ENCODE measurements around the gene KCNQ2. TPM values are rescaled to one million over a fixed set of nuclear protein-coding genes. Genes with fewer than 3 reads are reported as not detected.

The KCNQ2 gene
- total RNA-seq, 2 experiments from 2014 or later: not detected

- intact Hi-C loops (cut with micrococcal nuclease): no loop called here
- Mint-ChIP-seq H3K36me3 (ENCODE audit: low read depth) (no peaks in the 10 kb centered on the region), H3K9me3 (no peaks in the 10 kb centered on the region), H3K4me3 (no peak overlapping the region), H3K27me3 (peaks cover 2% of the 10 kb centered on the region), H3K27ac (no peak overlapping the region), H3K4me1 (ENCODE audit: low read depth) (peaks cover 3% of the 10 kb centered on the region)
- ChIA-PET CTCF (no interaction called here), POLR2A (interaction anchor here (0.7 kb wide), 1 partner anchor 31 kb away, joined by 3 read pairs; no protein-coding TSS in a partner anchor)
- TF ChIP-seq CTCF (IDR thresholded peaks at IDR 0.05): no peak
- ATAC-seq (no peak), DNase-seq (no peak)
These were observed 58.3 kb downstream of the KCNQ2 start for GRCh38 chr20:63413963-63414684.

- CTCF ChIA-PET: no interaction called here
- POLR2A ChIA-PET: interaction anchor here (0.5 to 0.7 kb wide), 2 partner anchors 30 to 352 kb away, joined by 3 read pairs; no protein-coding TSS in a partner anchor
- ATAC-seq (no peak), DNase-seq (no peak)
- TF ChIP-seq CTCF (IDR thresholded peaks at IDR 0.05): no peak
- intact Hi-C loops (cut with micrococcal nuclease): no loop called here
- peaks cover 3% of the 10 kb centered on the region for H3K4me1 Mint-ChIP-seq (ENCODE audit: low read depth)
- H3K36me3 Mint-ChIP-seq (ENCODE audit: low read depth): no peaks in the 10 kb centered on the region
- peaks cover 2% of the 10 kb centered on the region for H3K27me3 Mint-ChIP-seq
- no peak overlapping the region for H3K4me3 Mint-ChIP-seq
- no peak overlapping the region for H3K27ac Mint-ChIP-seq
- H3K9me3 Mint-ChIP-seq: no peaks in the 10 kb centered on the region
These were observed 59.1 kb downstream of the KCNQ2 start for GRCh38 chr20:63413323-63413722.

GRCh38 chr20:63412889-63413288 is 59.6 kb downstream of the KCNQ2 start:
- CTCF ChIA-PET: no interaction called here
- POLR2A ChIA-PET: interaction anchor here (0.5 kb wide), 1 partner anchor 352 kb away, joined by 3 read pairs; no protein-coding TSS in a partner anchor
- intact Hi-C loops (cut with micrococcal nuclease): no loop called here
- H3K9me3 Mint-ChIP-seq: no peaks in the 10 kb centered on the region
- no peak for ATAC-seq
- peaks cover 2% of the 10 kb centered on the region for H3K27me3 Mint-ChIP-seq
- TF ChIP-seq CTCF (IDR thresholded peaks at IDR 0.05): no peak
- H3K36me3 Mint-ChIP-seq (ENCODE audit: low read depth): no peaks in the 10 kb centered on the region
- H3K4me3 Mint-ChIP-seq: no peak overlapping the region
- DNase-seq: no peak
- H3K27ac Mint-ChIP-seq: no peak overlapping the region
- peaks cover 3% of the 10 kb centered on the region for H3K4me1 Mint-ChIP-seq (ENCODE audit: low read depth)

- ChIA-PET CTCF (no interaction called here), POLR2A (no interaction called here)
- Mint-ChIP-seq H3K9me3 (no peaks in the 10 kb centered on the region), H3K4me3 (no peak overlapping the region), H3K4me1 (ENCODE audit: low read depth) (peaks cover 3% of the 10 kb centered on the region), H3K36me3 (ENCODE audit: low read depth) (no peaks in the 10 kb centered on the region), H3K27me3 (peaks cover 2% of the 10 kb centered on the region), H3K27ac (no peak overlapping the region)
- intact Hi-C loops (cut with micrococcal nuclease): no loop called here
- no peak for DNase-seq
- TF ChIP-seq CTCF (IDR thresholded peaks at IDR 0.05): no peak
- ATAC-seq: no peak
These were observed 60.4 kb downstream of the KCNQ2 start for GRCh38 chr20:63411898-63412631.

All from activated CD8-positive, alpha-beta T cell treated with anti-CD3 and anti-CD28 coated beads for 36 hours (primary cell).